Motor neuron (in vitro differentiated cells): ENCODE measurements around the gene CPSF6. TPM values are rescaled to one million over a fixed set of nuclear protein-coding genes. Genes with fewer than 3 reads are reported as not detected.
"Not testable (repeated sequence)": the region's sequence is repeated elsewhere in the genome, so short reads cannot be mapped to it uniquely, and the experiment has no call there.

ENCODE experiments used
- ATAC-seq, 8 experiments: fragments of 200-7000 bp; cut with Tn5 transposase; replicated peaks in 6 of 8; 2 replicates each; pipeline ENCODE4 v1.8.0; 2021; ENCODE audit warnings: mild to moderate bottlenecking in 8 of 8, moderate library complexity in 8 of 8
- H3K27ac ChIP-seq, 2 donors: fragments of 250-450 bp; sonication (Bioruptor Pico); 2 replicates each; pipeline ENCODE4 v1.9.0; 2021; ENCODE audit warnings: antibody characterized with exemption in 2 of 2, mild to moderate bottlenecking in 2 of 2, moderate library complexity in 1 of 2
- H3K4me1 ChIP-seq, 2 donors: fragments of 250-450 bp; sonication (Bioruptor Pico); replicated peaks in 1 of 2; 2 replicates each; pipeline ENCODE4 v1.6.1; 2021; ENCODE audit warnings: antibody characterized with exemption in 2 of 2, mild to moderate bottlenecking in 2 of 2, moderate library complexity in 1 of 2
- H3K4me3 ChIP-seq, 5 donors: fragments of 250-450 bp; sonication (Bioruptor Pico); 2 replicates each; pipeline ENCODE4 v1.9.0; 2021; ENCODE audit warnings: antibody characterized with exemption in 5 of 5, mild to moderate bottlenecking in 5 of 5, moderate library complexity in 4 of 5
- WGBS, 10 experiments: fragments of 450-650 bp; shearing (Covaris generic); methylation state at CpG; one replicate each; pipeline ENCODE4 v1.0.0; 2022; 5-methylcytosine and 5-hydroxymethylcytosine counted together
- in situ Hi-C, 9 experiments: fragments of 400-800 bp; cut with MboI; loops; one replicate each; pipeline ENCODE4 v1.15.0; 2021; ENCODE audit warnings: low sequenced_read_pairs in 9 of 9, low pct_unique_long_range_greater_than_20kb in 2 of 9; ENCODE audit not compliant: unreplicated experiment in 9 of 9
- total RNA-seq, 8 experiments: library from RNA; unstranded; fragments of 300-600 nt; gene quantifications; 2 replicates each; pipeline versions ENCODE4 v1.2.3 to v1.2.4, GENCODE V29; 2022

The CPSF6 gene
- total RNA-seq, 8 experiments from 2014 or later, result 31.1 to 95.1 (median 63.8) TPM

- Histone ChIP-seq H3K4me1 (peaks cover 1 to 12% of the 10 kb centered on the region in 2 donors), H3K27ac (peak overlapping the region; percentile 98), H3K4me3 (peak overlapping the region; percentile 71 to 92 (median 90))
- in situ Hi-C loops, result no loop called here
- ATAC-seq, result no peak
- 0 to 1% (median 0%) methylated on average over 1 to 11 of the region's 11 CpGs; no CpG with 5 or more reads in 4 of the 10 experiments for WGBS, 10 experiments
Observed at GRCh38 chr12:69240631-69240995, 1.2 kb downstream of the CPSF6 start.

DNA sequence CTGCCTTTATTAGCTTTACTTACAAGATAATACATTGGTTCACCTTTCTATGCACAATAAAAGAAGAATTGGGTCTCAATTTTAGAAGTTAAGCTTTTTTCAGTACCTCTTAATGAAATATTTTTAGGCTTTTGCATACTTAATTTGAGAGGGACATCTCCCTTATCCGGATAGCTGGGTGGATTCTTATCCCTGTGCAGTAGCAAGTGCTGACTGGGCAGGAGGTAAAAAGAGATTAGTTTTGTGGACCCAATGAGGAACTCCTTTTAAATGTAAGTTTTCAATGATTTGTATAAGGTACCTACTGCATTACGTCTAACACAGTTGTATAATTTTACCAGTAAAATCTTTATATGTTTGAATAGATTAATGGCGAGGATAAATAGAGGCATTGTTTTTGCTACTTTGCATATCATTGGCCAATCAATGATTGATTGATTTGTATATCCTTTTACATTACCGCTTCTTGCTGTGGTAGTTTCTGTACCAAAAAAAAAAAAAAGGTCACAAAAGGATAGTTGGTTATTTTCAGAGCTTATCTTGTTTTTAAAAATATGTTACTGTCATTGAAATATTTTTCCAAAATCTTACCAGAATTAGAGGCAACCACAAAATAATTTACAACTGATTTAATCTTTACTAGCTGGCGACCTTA, 2.2 kb downstream of the CPSF6 start:
- ATAC-seq, result no peak
- H3K27ac ChIP-seq, result no peak overlapping the region
- in situ Hi-C loops, result no loop called here
- H3K4me1 ChIP-seq, result peaks cover 2 to 17% of the 10 kb centered on the region in 2 donors
- H3K4me3 ChIP-seq, result peak overlapping the region; percentile 71 to 92 (median 90)
- WGBS, 10 experiments, result 0 to 50% (median 13%) methylated on average over 1 to 5 of the region's 5 CpGs; no CpG with 5 or more reads in 1 of the 10 experiments

DNA sequence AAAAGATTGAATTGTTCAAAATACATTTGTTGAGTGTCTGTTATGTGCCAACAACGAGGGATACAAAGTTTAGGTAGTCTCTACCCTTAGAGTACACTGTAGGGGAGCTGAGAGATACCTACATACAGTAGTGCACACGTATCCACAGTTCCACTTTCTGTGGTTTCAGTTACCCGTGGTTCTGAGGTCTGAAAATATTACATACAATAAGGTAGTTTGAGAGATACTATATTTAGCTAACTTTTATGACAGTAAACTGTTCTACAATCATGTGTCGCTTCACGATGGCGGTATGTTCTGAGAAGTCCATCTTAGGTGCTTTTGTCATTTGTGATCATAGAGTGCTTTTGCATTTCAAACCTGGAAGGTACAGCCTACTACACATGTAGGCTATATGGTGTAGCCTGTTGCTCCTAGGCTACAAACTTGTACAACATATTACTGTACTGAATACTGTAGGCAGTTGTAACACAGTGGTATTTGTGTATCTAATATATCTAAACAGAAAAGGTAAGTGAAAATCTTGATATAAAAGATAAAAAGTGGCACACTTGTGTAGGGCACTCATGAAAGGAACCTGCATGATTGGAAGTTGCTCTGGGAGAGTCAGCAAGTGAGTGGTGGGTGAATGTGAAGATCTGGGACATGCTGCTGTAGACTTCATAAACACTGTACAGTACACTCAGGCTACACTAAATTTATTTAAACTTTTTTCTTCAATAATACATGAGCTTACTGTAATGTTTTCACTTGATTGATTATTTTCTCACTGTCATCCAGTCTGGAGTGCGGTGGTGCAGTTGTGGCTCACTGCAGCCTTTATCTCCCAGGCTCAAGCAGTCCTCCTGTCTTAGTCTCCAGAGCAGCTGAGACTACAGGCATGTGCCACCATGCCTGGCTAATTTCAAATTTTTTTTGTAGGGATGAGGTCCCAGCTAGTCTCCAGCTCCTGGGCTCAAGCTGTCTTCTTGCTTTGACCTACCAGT, 4.0 kb downstream of the CPSF6 start:
- Histone ChIP-seq H3K4me3 (no peak overlapping the region), H3K4me1 (peaks cover 5 to 17% of the 10 kb centered on the region in 2 donors), H3K27ac (no peak overlapping the region)
- in situ Hi-C loops, result no loop called here
- no peak for ATAC-seq
- 68 to 100% (median 85%) methylated on average over 1 to 7 of the region's 7 CpGs; no CpG with 5 or more reads in 1 of the 10 experiments for WGBS, 10 experiments

- in situ Hi-C loops, result no loop called here
- peaks cover 5 to 9% of the 10 kb centered on the region in 2 donors for H3K4me1 ChIP-seq
- 53 to 100% (median 93%) methylated on average over 2 to 3 of the region's 3 CpGs for WGBS, 10 experiments
- H3K4me3 ChIP-seq, result no peak overlapping the region
- ATAC-seq, result no peak
- no peak overlapping the region for H3K27ac ChIP-seq
Observed at GRCh38 chr12:69247268-69248018, 8.1 kb downstream of the CPSF6 start.

GRCh38 chr12:69252033-69252432, 12.7 kb downstream of the CPSF6 start:
- peak in 2 of 8 experiments; percentile 18 to 37 for ATAC-seq
- Histone ChIP-seq H3K4me3 (no peak overlapping the region), H3K27ac (no peak overlapping the region), H3K4me1 (peaks cover 0 to 3% of the 10 kb centered on the region in 2 donors)
- 0 to 83% (median 30%) methylated on average over 1 of the region's 1 CpG; no CpG with 5 or more reads in 2 of the 10 experiments for WGBS, 10 experiments
- in situ Hi-C loops, result loop anchor here in 1 of 9 experiments (10.0 kb wide), 1 partner anchor 97 kb away; no protein-coding TSS in a partner anchor

GRCh38 chr12:69254046-69254445, 14.7 kb downstream of the CPSF6 start:
- in situ Hi-C loops, result loop anchor here in 1 of 9 experiments (10.0 kb wide), 1 partner anchor 99 kb away; no protein-coding TSS in a partner anchor
- Histone ChIP-seq H3K4me3 (no peak overlapping the region), H3K27ac (no peak overlapping the region), H3K4me1 (no peaks in the 10 kb centered on the region)
- peak in 3 of 8 experiments; percentile 23 to 46 (median 39) for ATAC-seq

DNA sequence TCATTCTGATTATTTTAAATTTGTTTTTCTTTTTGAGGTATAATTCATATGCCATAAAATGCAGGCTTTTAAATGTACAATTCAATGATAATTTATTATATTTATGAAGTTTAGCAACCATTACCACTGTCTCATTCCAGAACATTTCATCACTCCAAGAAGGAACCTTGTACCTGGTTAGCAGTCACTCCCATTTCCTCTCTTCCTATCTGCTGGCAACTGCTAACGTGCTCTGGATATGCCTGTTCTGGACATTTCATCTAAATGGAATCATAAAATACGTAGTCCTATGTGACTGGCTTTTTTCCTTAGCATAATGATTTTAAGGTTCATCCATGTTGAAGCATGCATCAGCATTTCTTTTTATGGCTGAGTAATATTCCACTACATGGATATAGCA, 15.5 kb downstream of the CPSF6 start:
- no peak overlapping the region for H3K4me3 ChIP-seq
- in situ Hi-C loops, result loop anchor here in 1 of 9 experiments (10.0 kb wide), 1 partner anchor 100 kb away; no protein-coding TSS in a partner anchor
- 78 to 100% (median 93%) methylated on average over 1 to 2 of the region's 2 CpGs; no CpG with 5 or more reads in 3 of the 10 experiments for WGBS, 10 experiments
- no peaks in the 10 kb centered on the region for H3K4me1 ChIP-seq
- no peak for ATAC-seq
- no peak overlapping the region for H3K27ac ChIP-seq

GRCh38 chr12:69258655-69259054, 19.3 kb downstream of the CPSF6 start:
- WGBS, 10 experiments, result 80 to 100% (median 100%) methylated on average over 1 to 2 of the region's 10 CpGs; no CpG with 5 or more reads in 4 of the 10 experiments
- Histone ChIP-seq H3K4me3 (no peak overlapping the region), H3K27ac (no peak overlapping the region), H3K4me1 (no peaks in the 10 kb centered on the region)
- in situ Hi-C loops, result loop anchor here in 1 of 9 experiments (10.0 kb wide), 1 partner anchor 104 kb away; no protein-coding TSS in a partner anchor
- no peak for ATAC-seq

GRCh38 chr12:69262264-69262974, 23.1 kb downstream of the CPSF6 start:
- no peak overlapping the region for H3K4me3 ChIP-seq
- WGBS, 10 experiments, result 85 to 100% (median 96%) methylated on average over 7 to 20 of the region's 20 CpGs
- in situ Hi-C loops, result no loop called here
- no peak overlapping the region for H3K27ac ChIP-seq
- ATAC-seq, result no peak
- no peaks in the 10 kb centered on the region for H3K4me1 ChIP-seq

DNA sequence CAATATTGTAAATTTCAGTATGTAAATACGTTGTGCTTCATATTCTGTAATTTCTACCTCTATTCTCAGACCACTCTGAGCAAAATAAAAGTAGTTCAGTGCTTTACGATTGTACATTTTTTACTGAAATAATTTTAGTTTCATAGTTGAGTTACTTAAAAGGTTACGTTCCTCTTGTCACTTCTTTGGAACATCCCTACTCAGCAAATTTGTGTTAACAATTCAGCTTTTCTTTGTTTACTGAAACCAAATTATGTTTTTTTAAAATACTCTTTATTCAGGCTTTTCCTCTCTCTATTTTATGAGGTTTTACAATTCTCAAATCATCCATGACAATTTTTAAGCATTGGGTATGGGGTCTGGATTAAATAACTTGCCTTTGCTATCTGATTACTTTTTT, 25.8 kb downstream of the CPSF6 start:
- in situ Hi-C loops, result no loop called here

GRCh38 chr12:69265633-69266032, 26.3 kb downstream of the CPSF6 start:
- H3K4me1 ChIP-seq, in situ Hi-C loops, H3K4me3 ChIP-seq, ATAC-seq, H3K27ac ChIP-seq: not testable (repeated sequence)
- 70 to 100% (median 99%) methylated on average over 1 to 8 of the region's 8 CpGs; no CpG with 5 or more reads in 2 of the 10 experiments for WGBS, 10 experiments

More for the DNA sequence above, 25.8 kb downstream of the CPSF6 start:
- no peaks in the 10 kb centered on the region for H3K4me1 ChIP-seq
- 89 to 100% (median 99%) methylated on average over 2 to 3 of the region's 3 CpGs for WGBS, 10 experiments
- no peak for ATAC-seq
- no peak overlapping the region for H3K4me3 ChIP-seq
- H3K27ac ChIP-seq, result no peak overlapping the region

DNA sequence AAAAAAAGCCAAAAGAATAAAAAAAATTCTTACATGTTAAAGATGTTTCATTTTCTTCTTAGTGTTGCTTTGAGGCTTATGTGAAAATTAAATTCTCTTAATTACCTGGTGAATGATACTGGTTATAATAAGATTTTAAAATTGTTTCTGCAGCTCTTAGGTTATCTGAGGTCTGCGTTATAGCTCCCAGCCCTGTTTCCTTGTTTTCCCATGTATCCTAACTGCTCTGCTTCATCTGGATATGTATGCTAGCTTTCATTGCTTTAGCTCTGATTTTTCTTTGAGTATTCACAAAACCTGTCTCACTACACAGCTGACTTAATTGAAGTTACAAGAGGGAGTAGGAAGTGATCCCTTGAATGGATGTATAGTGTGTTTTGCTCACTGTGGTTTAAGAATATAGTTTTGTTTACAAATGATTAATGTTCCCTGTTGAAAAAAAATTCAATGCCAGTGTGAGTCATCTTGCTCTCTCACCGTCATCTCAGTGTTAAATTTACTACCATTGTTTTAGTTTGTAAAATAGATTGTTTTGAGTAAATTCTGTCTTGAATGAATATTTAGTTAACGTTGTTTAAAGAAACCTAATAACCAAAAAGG, 26.8 kb downstream of the CPSF6 start:
- H3K27ac ChIP-seq, result no peak overlapping the region
- H3K4me3 ChIP-seq, result no peak overlapping the region
- in situ Hi-C loops, result no loop called here
- H3K4me1 ChIP-seq, result no peaks in the 10 kb centered on the region
- 50 to 97% (median 76%) methylated on average over 1 to 3 of the region's 3 CpGs for WGBS, 10 experiments
- ATAC-seq, result peak in 5 of 8 experiments; percentile 26 to 61 (median 47)
